Measurements from ENCODE around the gene DIRAS1.

DIRAS1 gene

GRCh38 chr19:2703691-2704216, 17.4 kb downstream of the DIRAS1 start:
- Histone ChIP-seq H3K9me3 (ENCODE audit: control insufficient read depth, insufficient read depth, low read length) (no peaks in the 10 kb centered on the region), H3F3A (ENCODE audit: control insufficient read depth, insufficient read depth) (peaks cover 32% of the 10 kb centered on the region), H3K9me2 (replicated peaks; ENCODE audit: control insufficient read depth, low read length) (no peaks in the 10 kb centered on the region), H3K4me2 (ENCODE audit: low read length) (no peak overlapping the region), H3K4me3 (ENCODE audit: low read length) (no peak overlapping the region), H4K20me1 (ENCODE audit: control insufficient read depth, insufficient read depth, low read depth, low read length) (no peaks in the 10 kb centered on the region), H3K27ac (ENCODE audit: low read depth, low read length) (no peak overlapping the region), H3K36me3 (ENCODE audit: control insufficient read depth, low read length) (peaks cover 22% of the 10 kb centered on the region), H3K4me1 (ENCODE audit: control insufficient read depth, low read length) (peaks cover 24% of the 10 kb centered on the region), H3K27me3 (ENCODE audit: control insufficient read depth, low read length) (no peaks in the 10 kb centered on the region), H3K79me2 (ENCODE audit: control insufficient read depth, low read length) (peaks cover 25% of the 10 kb centered on the region)
- TF ChIP-seq, protein P1, sequence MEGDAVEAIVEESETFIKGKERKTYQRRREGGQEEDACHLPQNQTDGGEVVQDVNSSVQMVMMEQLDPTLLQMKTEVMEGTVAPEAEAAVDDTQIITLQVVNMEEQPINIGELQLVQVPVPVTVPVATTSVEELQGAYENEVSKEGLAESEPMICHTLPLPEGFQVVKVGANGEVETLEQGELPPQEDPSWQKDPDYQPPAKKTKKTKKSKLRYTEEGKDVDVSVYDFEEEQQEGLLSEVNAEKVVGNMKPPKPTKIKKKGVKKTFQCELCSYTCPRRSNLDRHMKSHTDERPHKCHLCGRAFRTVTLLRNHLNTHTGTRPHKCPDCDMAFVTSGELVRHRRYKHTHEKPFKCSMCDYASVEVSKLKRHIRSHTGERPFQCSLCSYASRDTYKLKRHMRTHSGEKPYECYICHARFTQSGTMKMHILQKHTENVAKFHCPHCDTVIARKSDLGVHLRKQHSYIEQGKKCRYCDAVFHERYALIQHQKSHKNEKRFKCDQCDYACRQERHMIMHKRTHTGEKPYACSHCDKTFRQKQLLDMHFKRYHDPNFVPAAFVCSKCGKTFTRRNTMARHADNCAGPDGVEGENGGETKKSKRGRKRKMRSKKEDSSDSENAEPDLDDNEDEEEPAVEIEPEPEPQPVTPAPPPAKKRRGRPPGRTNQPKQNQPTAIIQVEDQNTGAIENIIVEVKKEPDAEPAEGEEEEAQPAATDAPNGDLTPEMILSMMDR (IDR thresholded peaks at IDR 0.05; ENCODE audit: low read depth, low read length, poor library complexity, severe bottlenecking) = no peak
- TF ChIP-seq EZH2phosphoT487 (IDR thresholded peaks at IDR 0.05; ENCODE audit: borderline replicate concordance, low read length) = no peak

DNA sequence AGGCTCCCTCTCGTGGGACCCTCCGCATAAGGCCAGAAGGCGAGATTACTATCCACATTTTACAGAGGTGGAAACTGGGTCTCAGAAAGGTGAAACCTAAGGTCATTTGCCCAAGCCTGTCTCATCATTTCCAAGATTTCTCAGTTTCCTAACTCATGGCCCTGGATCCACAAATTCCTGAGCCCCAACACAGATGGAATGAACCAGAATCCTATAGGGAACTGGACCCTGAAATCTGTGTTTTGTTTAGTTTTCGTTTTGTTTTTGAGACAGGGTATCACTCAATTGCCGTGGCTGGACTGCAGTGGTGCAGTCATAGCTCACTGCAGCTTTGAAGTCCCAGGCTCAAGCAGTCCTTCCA, 18.1 kb downstream of the DIRAS1 start:
- H4K20me1 ChIP-seq (ENCODE audit: control insufficient read depth, insufficient read depth, low read depth, low read length) = no peaks in the 10 kb centered on the region
- peaks cover 31% of the 10 kb centered on the region for H3K4me1 ChIP-seq (ENCODE audit: control insufficient read depth, low read length)
- peak overlapping the region; percentile 12; the same call in 1 of the 2 replicates for H3K4me2 ChIP-seq (ENCODE audit: low read length)
- TF ChIP-seq EZH2phosphoT487 (IDR thresholded peaks at IDR 0.05; ENCODE audit: borderline replicate concordance, low read length) = no peak
- TF ChIP-seq, protein P1 (IDR thresholded peaks at IDR 0.05; ENCODE audit: low read depth, low read length, poor library complexity, severe bottlenecking) = no peak
- H3F3A ChIP-seq (ENCODE audit: control insufficient read depth, insufficient read depth) = peaks cover 33% of the 10 kb centered on the region
- no peaks in the 10 kb centered on the region for H3K9me2 ChIP-seq (replicated peaks; ENCODE audit: control insufficient read depth, low read length)
- H3K27ac ChIP-seq (ENCODE audit: low read depth, low read length) = no peak overlapping the region
- H3K79me2 ChIP-seq (ENCODE audit: control insufficient read depth, low read length) = peaks cover 30% of the 10 kb centered on the region
- H3K27me3 ChIP-seq (ENCODE audit: control insufficient read depth, low read length) = no peaks in the 10 kb centered on the region
- H3K4me3 ChIP-seq (ENCODE audit: low read length) = 0 out of 2 replicates have a peak overlapping the region, but pooled peaks have one; percentile 8
- H3K36me3 ChIP-seq (ENCODE audit: control insufficient read depth, low read length) = peaks cover 25% of the 10 kb centered on the region
- no peaks in the 10 kb centered on the region for H3K9me3 ChIP-seq (ENCODE audit: control insufficient read depth, insufficient read depth, low read length)

DNA sequence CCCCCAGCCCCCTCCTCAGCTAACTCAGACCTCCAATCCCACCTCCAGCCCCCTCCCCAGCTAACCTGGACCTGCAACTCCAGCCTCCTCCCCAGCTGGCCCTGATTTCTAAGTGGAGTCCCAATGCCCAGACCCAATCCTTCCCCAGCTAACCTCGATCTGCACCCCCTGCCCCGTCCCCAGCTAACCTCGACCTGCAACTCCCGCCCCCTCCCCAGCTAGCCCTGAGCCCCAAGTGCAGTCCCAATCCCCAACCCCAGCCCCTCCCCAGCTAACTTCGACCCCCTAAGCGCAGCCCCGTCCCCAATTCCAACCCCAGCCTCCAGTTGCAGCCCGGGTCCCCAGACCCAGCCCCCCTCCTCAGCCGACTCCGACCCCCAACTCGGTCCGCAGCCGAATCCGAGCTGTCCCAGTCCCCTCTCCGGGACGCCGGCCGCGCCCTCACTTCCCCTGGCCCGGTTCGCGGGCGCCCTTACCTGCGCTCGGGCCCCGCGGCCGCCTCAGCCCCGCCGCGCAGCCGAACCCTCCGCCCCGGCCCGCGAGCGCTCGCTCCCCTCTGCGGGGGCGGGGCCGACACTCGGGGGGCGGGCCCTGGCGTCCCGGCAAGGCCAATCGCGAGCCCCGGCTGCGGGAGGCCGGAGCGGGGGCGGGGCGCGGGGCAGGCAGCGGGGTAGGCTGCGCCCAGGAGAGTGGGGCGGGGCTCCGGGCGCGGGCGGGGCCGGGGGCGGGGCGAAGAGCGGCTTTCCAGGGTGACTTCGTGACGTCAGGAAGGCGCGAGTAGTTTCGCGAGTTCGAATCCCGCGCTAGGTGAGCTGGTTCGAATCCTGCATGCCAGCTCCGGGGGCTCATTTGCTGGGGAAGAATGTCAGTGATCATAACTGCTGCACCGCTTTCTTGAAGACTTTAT, 18.7 kb downstream of the DIRAS1 start, which contains the start of gene GNG7:
TSS of gene GNG7 (minus strand) at position 525 of the 907 bp plus-strand sequence. CDS start 182,006 bp downstream, outside the sequence.
- Histone ChIP-seq H3K36me3 (ENCODE audit: control insufficient read depth, low read length) (peaks cover 30% of the 10 kb centered on the region), H4K20me1 (ENCODE audit: control insufficient read depth, insufficient read depth, low read depth, low read length) (no peaks in the 10 kb centered on the region), H3K9me3 (ENCODE audit: control insufficient read depth, insufficient read depth, low read length) (no peaks in the 10 kb centered on the region), H3K4me1 (ENCODE audit: control insufficient read depth, low read length) (peaks cover 37% of the 10 kb centered on the region), H3K4me3 (ENCODE audit: low read length) (peak within 1 kb of the TSS; percentile 84), H3K27me3 (ENCODE audit: control insufficient read depth, low read length) (no peaks in the 10 kb centered on the region), H3K27ac (ENCODE audit: low read depth, low read length) (peak within 1 kb of the TSS; percentile 99), H3F3A (ENCODE audit: control insufficient read depth, insufficient read depth) (peaks cover 33% of the 10 kb centered on the region), H3K79me2 (ENCODE audit: control insufficient read depth, low read length) (peaks cover 36% of the 10 kb centered on the region), H3K9me2 (replicated peaks; ENCODE audit: control insufficient read depth, low read length) (no peaks in the 10 kb centered on the region), H3K4me2 (ENCODE audit: low read length) (peak within 1 kb of the TSS; percentile 83)
- no peak for TF ChIP-seq EZH2phosphoT487 (IDR thresholded peaks at IDR 0.05; ENCODE audit: borderline replicate concordance, low read length)
- TF ChIP-seq, protein P1 (IDR thresholded peaks at IDR 0.05; ENCODE audit: low read depth, low read length, poor library complexity, severe bottlenecking) = no peak
